GM23248 (cell line): ENCODE data around the gene MARK1.

Source experiments
- EZH2 ChIP-seq: fragments of 200-600 bp; sonication (generic); IDR thresholded peaks from 2 replicates; pipeline ENCODE4 v1.6.1; 2018; ENCODE audit warnings: antibody characterized with exemption, mild to moderate bottlenecking; ENCODE audit not compliant: insufficient read depth, poor library complexity, severe bottlenecking
- EZH2phosphoT487 ChIP-seq: fragments of 200-600 bp; sonication (generic); IDR thresholded peaks from 2 replicates; pipeline ENCODE4 v1.6.1; 2018; ENCODE audit warnings: antibody characterized with exemption, moderate library complexity, mild to moderate bottlenecking, low read depth; ENCODE audit not compliant: insufficient read depth

- TF ChIP-seq EZH2phosphoT487 (no peak), EZH2 (peak; percentile 1)
These were observed 1.6 kb downstream of the MARK1 start for GRCh38 chr1:220529521-220530020.
